ENCODE measurements around the gene C2orf74.

- TF ChIP-seq NR2C2 (CRISPR knock-in tag; IDR thresholded peaks at IDR 0.05) (no peak), MYBL2 (CRISPR knock-in tag; IDR thresholded peaks at IDR 0.05) (no peak), TEAD1 (CRISPR knock-in tag; IDR thresholded peaks at IDR 0.05) (no peak), GABPB1 (CRISPR knock-in tag; IDR thresholded peaks at IDR 0.05) (no peak), SP1 (CRISPR knock-in tag; conservative IDR thresholded peaks at IDR 0.05) (no peak)
- TF ChIP-seq, protein P1, sequence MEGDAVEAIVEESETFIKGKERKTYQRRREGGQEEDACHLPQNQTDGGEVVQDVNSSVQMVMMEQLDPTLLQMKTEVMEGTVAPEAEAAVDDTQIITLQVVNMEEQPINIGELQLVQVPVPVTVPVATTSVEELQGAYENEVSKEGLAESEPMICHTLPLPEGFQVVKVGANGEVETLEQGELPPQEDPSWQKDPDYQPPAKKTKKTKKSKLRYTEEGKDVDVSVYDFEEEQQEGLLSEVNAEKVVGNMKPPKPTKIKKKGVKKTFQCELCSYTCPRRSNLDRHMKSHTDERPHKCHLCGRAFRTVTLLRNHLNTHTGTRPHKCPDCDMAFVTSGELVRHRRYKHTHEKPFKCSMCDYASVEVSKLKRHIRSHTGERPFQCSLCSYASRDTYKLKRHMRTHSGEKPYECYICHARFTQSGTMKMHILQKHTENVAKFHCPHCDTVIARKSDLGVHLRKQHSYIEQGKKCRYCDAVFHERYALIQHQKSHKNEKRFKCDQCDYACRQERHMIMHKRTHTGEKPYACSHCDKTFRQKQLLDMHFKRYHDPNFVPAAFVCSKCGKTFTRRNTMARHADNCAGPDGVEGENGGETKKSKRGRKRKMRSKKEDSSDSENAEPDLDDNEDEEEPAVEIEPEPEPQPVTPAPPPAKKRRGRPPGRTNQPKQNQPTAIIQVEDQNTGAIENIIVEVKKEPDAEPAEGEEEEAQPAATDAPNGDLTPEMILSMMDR (IDR thresholded peaks at IDR 0.05) = no peak
- TF ChIP-seq, protein P2, sequence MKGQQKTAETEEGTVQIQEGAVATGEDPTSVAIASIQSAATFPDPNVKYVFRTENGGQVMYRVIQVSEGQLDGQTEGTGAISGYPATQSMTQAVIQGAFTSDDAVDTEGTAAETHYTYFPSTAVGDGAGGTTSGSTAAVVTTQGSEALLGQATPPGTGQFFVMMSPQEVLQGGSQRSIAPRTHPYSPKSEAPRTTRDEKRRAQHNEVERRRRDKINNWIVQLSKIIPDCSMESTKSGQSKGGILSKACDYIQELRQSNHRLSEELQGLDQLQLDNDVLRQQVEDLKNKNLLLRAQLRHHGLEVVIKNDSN (CRISPR knock-in tag; IDR thresholded peaks at IDR 0.05) = no peak
- TF ChIP-seq, protein P3, sequence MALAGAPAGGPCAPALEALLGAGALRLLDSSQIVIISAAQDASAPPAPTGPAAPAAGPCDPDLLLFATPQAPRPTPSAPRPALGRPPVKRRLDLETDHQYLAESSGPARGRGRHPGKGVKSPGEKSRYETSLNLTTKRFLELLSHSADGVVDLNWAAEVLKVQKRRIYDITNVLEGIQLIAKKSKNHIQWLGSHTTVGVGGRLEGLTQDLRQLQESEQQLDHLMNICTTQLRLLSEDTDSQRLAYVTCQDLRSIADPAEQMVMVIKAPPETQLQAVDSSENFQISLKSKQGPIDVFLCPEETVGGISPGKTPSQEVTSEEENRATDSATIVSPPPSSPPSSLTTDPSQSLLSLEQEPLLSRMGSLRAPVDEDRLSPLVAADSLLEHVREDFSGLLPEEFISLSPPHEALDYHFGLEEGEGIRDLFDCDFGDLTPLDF (CRISPR knock-in tag; IDR thresholded peaks at IDR 0.05) = no peak
Measured at GRCh38 chr2:61172671-61173070, 10.7 kb downstream of the C2orf74 start.

All from WTC11 (cell line).